K562 (cell line): Measurements from ENCODE around the gene CTSW. TPM values are rescaled to one million over a fixed set of nuclear protein-coding genes. Genes with fewer than 3 reads are reported as not detected.

Source experiments
- ARHGAP35 ChIP-seq: fragments of 450-650 bp; IDR thresholded peaks from 2 replicates; pipeline ENCODE4 v1.6.1; 2018; ENCODE audit not compliant: partially characterized antibody
- CBX2 ChIP-seq: fragments of 200-600 bp; sonication (generic); IDR thresholded peaks from one replicate; pipeline ENCODE4 v1.6.1; 2012; ENCODE audit warnings: mild to moderate bottlenecking, low read length, inconsistent platforms; ENCODE audit not compliant: insufficient read depth, poor library complexity, severe bottlenecking
- CEBPB ChIP-seq: fragments of 450-650 bp; IDR thresholded peaks from 2 replicates; pipeline ENCODE4 v1.6.1; 2016; ENCODE audit warnings: missing genetic modification characterization, missing compliant biosample characterization
- CHD2 ChIP-seq: IDR thresholded peaks from 2 replicates; pipeline ENCODE4 v1.6.1; 2011; ENCODE audit warnings: low read depth, low read length
- CREB1 ChIP-seq, 2 experiments: sonication (generic) in 1 of 2; formaldehyde crosslinking in 1 of 2; IDR thresholded peaks; 2 replicates each; pipeline versions ENCODE4 v1.6.1 to v1.8.0; 2012 to 2022; ENCODE audit warnings: inconsistent platforms in 1 of 2, mild to moderate bottlenecking in 1 of 2, missing genetic modification reagents in 1 of 2, moderate library complexity in 1 of 2
- EWSR1 ChIP-seq: fragments of 450-650 bp; IDR thresholded peaks from 2 replicates; pipeline ENCODE4 v1.6.1; 2018; ENCODE audit warnings: borderline replicate concordance, mild to moderate bottlenecking, low read depth, moderate library complexity; ENCODE audit not compliant: partially characterized antibody
- EZH2 ChIP-seq: IDR thresholded peaks from 2 replicates; pipeline ENCODE4 v1.6.1; 2012; ENCODE audit warnings: low read depth, mild to moderate bottlenecking, inconsistent platforms, low read length, borderline replicate concordance
- FOXJ3 ChIP-seq: sonication (generic); formaldehyde crosslinking; IDR thresholded peaks from 2 replicates; pipeline ENCODE4 v1.4.0; 2020; ENCODE audit warnings: mild to moderate bottlenecking, missing genetic modification reagents
- GTF2A2 ChIP-seq: IDR thresholded peaks from 2 replicates; pipeline ENCODE4 v1.6.1; 2016; ENCODE audit warnings: mild to moderate bottlenecking, missing genetic modification characterization, missing compliant biosample characterization
- HDAC2 ChIP-seq: fragments of 450-650 bp; IDR thresholded peaks from 2 replicates; pipeline ENCODE4 v1.6.1; 2016; ENCODE audit warnings: mild to moderate bottlenecking
- L3MBTL2 ChIP-seq: fragments of 450-650 bp; IDR thresholded peaks from 2 replicates; pipeline ENCODE4 v1.6.1; 2016; ENCODE audit warnings: mild to moderate bottlenecking, moderate library complexity
- MAFG ChIP-seq: fragments of 450-650 bp; conservative IDR thresholded peaks from 2 replicates; pipeline ENCODE4 v1.6.1; 2016; ENCODE audit warnings: missing genetic modification characterization, missing compliant biosample characterization
- MAZ ChIP-seq, 2 experiments: fragments of 450-650 bp in 1 of 2; sonication (generic) in 1 of 2; formaldehyde crosslinking; IDR thresholded peaks in 1 of 2; conservative IDR thresholded peaks in 1 of 2; 2 replicates each; pipeline versions ENCODE4 v1.4.0 to v1.5.0; 2020; ENCODE audit warnings: mild to moderate bottlenecking in 1 of 2, missing genetic modification reagents in 1 of 2
- MBD2 ChIP-seq: sonication (generic); IDR thresholded peaks from 2 replicates; pipeline ENCODE4 v1.6.1; 2016; ENCODE audit warnings: low read depth, borderline replicate concordance
- MIER1 ChIP-seq: fragments of 450-650 bp; IDR thresholded peaks from 2 replicates; pipeline ENCODE4 v1.6.1; 2016; ENCODE audit warnings: antibody characterized with exemption, mild to moderate bottlenecking, low read depth
- NBN ChIP-seq: fragments of 450-650 bp; IDR thresholded peaks from 2 replicates; pipeline ENCODE4 v1.6.1; 2016; ENCODE audit warnings: low read depth, mild to moderate bottlenecking
- NFIC ChIP-seq: fragments of 450-650 bp; IDR thresholded peaks from 2 replicates; pipeline ENCODE4 v1.6.1; 2017; ENCODE audit warnings: mild to moderate bottlenecking, inconsistent platforms
- PCBP2 ChIP-seq: fragments of 200-400 bp; formaldehyde crosslinking; IDR thresholded peaks from 2 replicates; pipeline ENCODE4 v1.6.1; 2018; ENCODE audit warnings: low read length, low read depth, mild to moderate bottlenecking, moderate library complexity; ENCODE audit not compliant: poor library complexity, severe bottlenecking
- POLR2AphosphoS5 ChIP-seq: IDR thresholded peaks from 2 replicates; pipeline ENCODE4 v1.6.1; 2011; ENCODE audit warnings: mild to moderate bottlenecking, low read depth, low read length, moderate library complexity; ENCODE audit not compliant: control insufficient read depth, insufficient read depth
- RB1 ChIP-seq: fragments of 450-650 bp; IDR thresholded peaks from 2 replicates; pipeline ENCODE4 v1.6.1; 2017; ENCODE audit warnings: low read depth, mild to moderate bottlenecking
- RFX7 ChIP-seq: fragments of 250-450 bp; sonication (Bioruptor Pico); IDR thresholded peaks from 2 replicates; pipeline ENCODE4 v1.5.1; 2021; ENCODE audit warnings: mild to moderate bottlenecking
- SMARCC2 ChIP-seq: fragments of 450-650 bp; IDR thresholded peaks from 2 replicates; pipeline ENCODE4 v1.6.1; 2017; ENCODE audit warnings: antibody characterized with exemption, moderate library complexity, mild to moderate bottlenecking, low read depth
- STAT5A ChIP-seq: IDR thresholded peaks from 2 replicates; pipeline ENCODE4 v1.6.1; 2012; ENCODE audit warnings: low read length, inconsistent platforms, borderline replicate concordance
- TEAD4 ChIP-seq, 2 experiments: sonication (generic) in 1 of 2; formaldehyde crosslinking in 1 of 2; IDR thresholded peaks; 2 replicates each; pipeline versions ENCODE4 v1.6.1 to v1.8.0; 2012 to 2022; ENCODE audit warnings: borderline replicate concordance in 1 of 2, inconsistent platforms in 1 of 2, low read length in 1 of 2, mild to moderate bottlenecking in 1 of 2, missing genetic modification reagents in 1 of 2
- TRIM28 ChIP-seq: fragments of 450-650 bp; IDR thresholded peaks from 2 replicates; pipeline ENCODE4 v1.6.1; 2017
- XRCC5 ChIP-seq: fragments of 200-400 bp; formaldehyde crosslinking; IDR thresholded peaks from 2 replicates; pipeline ENCODE4 v1.6.1; 2017; ENCODE audit warnings: low read depth, mild to moderate bottlenecking, low read length
- ZNF232 ChIP-seq: sonication (generic); formaldehyde crosslinking; IDR thresholded peaks from 2 replicates; pipeline ENCODE4 v1.8.0; 2022; ENCODE audit warnings: mild to moderate bottlenecking, missing genetic modification reagents
- polyA plus RNA-seq, 8 experiments: library from polyadenylated mRNA; depleted of rRNA in 4 of 8; stranded (reverse) in 5 of 8; unstranded in 3 of 8; fragments of >200 nt; fragmentation: Nextera tagmentation in 2 of 8; fragmentation: Illumina TruSeq in 1 of 8; extraction: Ambion mirVana in 2 of 8; extraction: Trizol in 1 of 8; gene quantifications; 2 replicates each; pipeline versions ENCODE4 v1.2.1 to v1.2.3, GENCODE V29; 2011 to 2014; ENCODE audit warnings: inconsistent platforms in 1 of 8, missing spikeins in 1 of 8
- total RNA-seq, 7 experiments: library from RNA; depleted of rRNA in 6 of 7; stranded (reverse); fragments of >200 nt in 6 of 7; fragmentation: Illumina TruSeq in 2 of 7; extraction: Trizol in 2 of 7; gene quantifications; 2 replicates each; pipeline versions ENCODE4 v1.2.1 to v1.2.3, GENCODE V29; 2011 to 2021; ENCODE audit warnings: low replicate concordance in 1 of 7
- TF ChIP-seq, protein P1 (sequence below): sonication (generic); formaldehyde crosslinking; IDR thresholded peaks from 2 replicates; pipeline ENCODE4 v1.8.0; 2022; ENCODE audit warnings: missing genetic modification reagents, mild to moderate bottlenecking, borderline replicate concordance
- TF ChIP-seq, protein P2 (sequence below), 2 experiments: fragments of 450-650 bp in 1 of 2; sonication (generic) in 1 of 2; formaldehyde crosslinking; conservative IDR thresholded peaks; 2 replicates each; pipeline versions ENCODE4 v1.4.0 to v1.8.1; 2020 to 2022; ENCODE audit warnings: mild to moderate bottlenecking in 1 of 2, missing genetic modification reagents in 1 of 2

The CTSW gene
- total and polyA plus RNA-seq, 9 of the 15 experiments (the other 6 are each of a cell fraction or from before 2014, with no cell fraction given) = 0.04 TPM; not detected in 8

DNA sequence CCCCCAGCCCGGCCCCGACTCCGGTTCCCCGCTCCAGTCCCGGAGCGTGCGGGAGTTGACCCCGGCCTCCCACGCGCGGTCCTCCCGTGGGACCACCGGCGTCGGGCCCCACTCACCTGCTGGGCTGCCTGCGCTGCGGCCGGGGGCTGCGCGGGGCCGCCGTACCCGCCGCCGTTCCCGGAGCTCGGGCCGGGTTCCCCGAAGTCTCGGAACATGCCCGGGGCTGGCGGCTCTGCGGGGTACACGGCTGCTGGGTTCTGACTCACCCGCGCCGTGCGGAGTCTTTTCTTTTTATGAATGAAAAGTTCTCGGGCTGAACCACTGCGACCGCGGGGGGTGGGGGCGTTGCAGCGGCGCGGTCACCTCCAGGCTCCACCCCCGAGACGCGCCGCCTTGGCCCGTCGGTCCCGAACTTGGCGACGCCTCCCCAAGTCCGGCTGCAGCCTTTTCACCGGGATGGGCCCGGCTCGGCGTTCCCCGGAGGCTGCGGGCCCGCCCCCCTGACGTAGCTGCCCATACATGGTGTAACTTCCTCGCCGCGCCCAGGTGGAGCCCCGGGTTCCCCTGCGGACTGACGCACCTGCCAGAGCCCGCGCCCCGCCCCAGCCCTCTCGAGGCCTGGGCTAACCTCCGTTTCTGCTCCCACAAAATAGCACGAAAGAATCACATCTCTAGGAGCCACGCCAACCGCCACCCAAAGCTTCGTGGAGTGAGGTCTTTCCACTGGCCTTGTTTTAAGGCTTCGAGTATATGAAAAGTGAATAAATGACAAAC lies 20.7 kb downstream of the CTSW start, which contains the start of gene FOSL1 (continued):
- TF ChIP-seq EZH2 = no peak
- 0 out of 2 replicates have a peak, but pooled peaks have one; percentile 14 for TF ChIP-seq ZNF232 (CRISPR knock-in tag)
- TF ChIP-seq MAFG (tag) = no peak
- TF ChIP-seq EWSR1 = no peak
- TF ChIP-seq TEAD4 (IDR thresholded peaks at IDR 0.05; ENCODE audit: low read length) = no peak
- TF ChIP-seq TEAD4 (CRISPR knock-in tag; IDR thresholded peaks at IDR 0.05; ENCODE audit: borderline replicate concordance) = no peak
- peak; percentile 87 for TF ChIP-seq L3MBTL2
- TF ChIP-seq SMARCC2 = no peak
- TF ChIP-seq, protein P1, sequence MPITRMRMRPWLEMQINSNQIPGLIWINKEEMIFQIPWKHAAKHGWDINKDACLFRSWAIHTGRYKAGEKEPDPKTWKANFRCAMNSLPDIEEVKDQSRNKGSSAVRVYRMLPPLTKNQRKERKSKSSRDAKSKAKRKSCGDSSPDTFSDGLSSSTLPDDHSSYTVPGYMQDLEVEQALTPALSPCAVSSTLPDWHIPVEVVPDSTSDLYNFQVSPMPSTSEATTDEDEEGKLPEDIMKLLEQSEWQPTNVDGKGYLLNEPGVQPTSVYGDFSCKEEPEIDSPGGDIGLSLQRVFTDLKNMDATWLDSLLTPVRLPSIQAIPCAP (CRISPR knock-in tag) = no peak
- peak; percentile 67; the same call in 1 of the 2 replicates for TF ChIP-seq RB1
- no peak for TF ChIP-seq MIER1
- TF ChIP-seq MAZ (CRISPR knock-in tag; conservative IDR thresholded peaks at IDR 0.05 in 1 of 2, IDR thresholded peaks at IDR 0.05 in 1 of 2) = peak; percentile 73 to 85; a peak in 3 of 4 replicates
- no peak for TF ChIP-seq GTF2A2 (tag)
- peak; percentile 97 for TF ChIP-seq POLR2AphosphoS5
- no peak for TF ChIP-seq TRIM28
- TF ChIP-seq NBN = no peak
- peak; percentile 43; the same call in 1 of the 2 replicates for TF ChIP-seq NFIC
- TF ChIP-seq STAT5A = no peak
- TF ChIP-seq MBD2 = peak; percentile 82; the same call in 1 of the 2 replicates
- no peak for TF ChIP-seq CHD2
- TF ChIP-seq RFX7 (CRISPR knock-in tag) = no peak
- no peak for TF ChIP-seq XRCC5
- TF ChIP-seq ARHGAP35 = no peak
- TF ChIP-seq PCBP2 = no peak
- TF ChIP-seq FOXJ3 (CRISPR knock-in tag) = no peak
- no peak for TF ChIP-seq CBX2
- TF ChIP-seq CEBPB (tag) = no peak
- peak; percentile 37; the same call in 1 of the 2 replicates for TF ChIP-seq HDAC2
- TF ChIP-seq CREB1 (IDR thresholded peaks at IDR 0.05) = peak; percentile 86
- peak; percentile 86 for TF ChIP-seq CREB1 (CRISPR knock-in tag; IDR thresholded peaks at IDR 0.05)
- TF ChIP-seq, protein P2, sequence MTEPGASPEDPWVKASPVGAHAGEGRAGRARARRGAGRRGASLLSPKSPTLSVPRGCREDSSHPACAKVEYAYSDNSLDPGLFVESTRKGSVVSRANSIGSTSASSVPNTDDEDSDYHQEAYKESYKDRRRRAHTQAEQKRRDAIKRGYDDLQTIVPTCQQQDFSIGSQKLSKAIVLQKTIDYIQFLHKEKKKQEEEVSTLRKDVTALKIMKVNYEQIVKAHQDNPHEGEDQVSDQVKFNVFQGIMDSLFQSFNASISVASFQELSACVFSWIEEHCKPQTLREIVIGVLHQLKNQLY (CRISPR knock-in tag; conservative IDR thresholded peaks at IDR 0.05) = no peak
